ENCODE measurements around the gene KCNK15.
A peak's percentile ranks its signal among the peaks of the same experiment; 100 is the strongest.
"Not testable (repeated sequence)": the region's sequence is repeated elsewhere in the genome, so short reads cannot be mapped to it uniquely, and the experiment has no call there.

KCNK15 gene

GRCh38 chr20:44745598-44746366, at the start of gene KCNK15:
TSS of gene KCNK15 (plus strand) at chr20:44745865. CDS start at chr20:44745911, 46 bp downstream.
- DNase-seq (ENCODE audit: low read depth), result peak; percentile 65

GRCh38 chr20:44696315-44696714, 49.4 kb upstream of the KCNK15 start:
- DNase-seq (ENCODE audit: low read depth), result no peak

DNA sequence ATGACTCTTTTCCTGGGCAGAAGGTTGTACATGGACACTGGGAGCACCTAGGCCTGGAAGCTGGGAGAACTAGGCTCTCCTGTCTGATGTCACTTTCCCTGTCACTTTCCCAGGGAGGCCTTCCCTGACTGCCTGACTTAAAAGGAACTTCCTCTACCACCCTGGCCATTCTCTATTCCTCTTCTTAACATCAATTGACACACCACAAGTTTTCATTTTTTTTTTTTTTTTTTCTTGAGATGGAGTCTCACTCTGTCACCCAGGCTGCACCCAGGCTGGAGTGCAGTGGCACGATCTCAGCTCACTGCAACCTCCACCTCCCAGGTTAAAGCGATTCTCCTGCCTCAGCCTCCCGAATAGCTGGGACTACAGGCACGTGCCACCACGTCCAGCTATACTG, 48.6 kb upstream of the KCNK15 start:
- DNase-seq (ENCODE audit: low read depth), result not testable (repeated sequence)

DNA sequence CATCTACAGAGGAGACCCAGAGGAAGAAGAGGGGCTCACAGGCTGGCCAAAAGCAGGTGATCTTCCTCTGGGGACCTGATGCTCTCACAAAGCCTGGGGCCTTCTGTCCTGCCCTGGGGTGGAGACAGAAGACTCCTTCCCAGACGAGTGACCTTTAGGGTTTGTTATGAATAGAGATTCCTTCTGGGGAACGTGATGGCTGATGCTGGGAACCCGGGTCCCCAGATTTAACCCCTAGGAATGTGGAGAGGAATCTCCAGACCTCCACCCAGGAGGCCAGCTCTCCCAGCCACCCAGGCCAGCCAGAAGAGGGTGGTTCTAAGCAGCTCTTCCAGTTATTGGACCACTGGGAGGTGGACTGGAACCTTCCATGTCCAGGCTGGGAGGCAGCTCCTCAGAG, 47.3 kb upstream of the KCNK15 start:
- no peak for DNase-seq (ENCODE audit: low read depth)

GRCh38 chr20:44700306-44700705, 45.4 kb upstream of the KCNK15 start:
- DNase-seq (ENCODE audit: low read depth), result no peak

GRCh38 chr20:44701118-44701857, 44.4 kb upstream of the KCNK15 start:
- DNase-seq (ENCODE audit: low read depth), result no peak

- no peak for DNase-seq (ENCODE audit: low read depth)
Observed at GRCh38 chr20:44701858-44702256, 43.8 kb upstream of the KCNK15 start.

DNA sequence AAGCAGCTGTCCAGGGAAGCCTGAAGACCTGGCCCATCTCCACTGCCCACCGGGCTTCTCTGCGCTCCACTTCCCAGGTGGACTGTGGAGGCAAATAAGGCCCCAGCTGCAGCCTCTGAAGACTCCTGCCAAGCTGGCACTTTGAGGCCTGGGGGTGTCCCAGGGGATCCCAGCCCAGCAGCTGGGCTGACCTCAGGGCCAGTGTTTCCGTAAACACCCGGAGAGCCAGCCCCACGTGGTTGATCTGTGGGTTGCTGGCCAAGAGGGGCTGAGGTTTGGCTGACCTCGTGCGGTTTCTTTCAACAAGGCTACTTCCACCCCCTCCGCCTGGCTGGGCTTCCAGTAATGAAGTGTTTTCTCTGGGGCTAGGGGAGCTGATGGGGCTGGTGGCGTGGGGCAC, 42.9 kb upstream of the KCNK15 start:
- no peak for DNase-seq (ENCODE audit: low read depth)

- no peak for DNase-seq (ENCODE audit: low read depth)
Observed at GRCh38 chr20:44703183-44703925, 42.3 kb upstream of the KCNK15 start.

- no peak for DNase-seq (ENCODE audit: low read depth)
Observed at GRCh38 chr20:44703956-44704488, 41.6 kb upstream of the KCNK15 start.

DNA sequence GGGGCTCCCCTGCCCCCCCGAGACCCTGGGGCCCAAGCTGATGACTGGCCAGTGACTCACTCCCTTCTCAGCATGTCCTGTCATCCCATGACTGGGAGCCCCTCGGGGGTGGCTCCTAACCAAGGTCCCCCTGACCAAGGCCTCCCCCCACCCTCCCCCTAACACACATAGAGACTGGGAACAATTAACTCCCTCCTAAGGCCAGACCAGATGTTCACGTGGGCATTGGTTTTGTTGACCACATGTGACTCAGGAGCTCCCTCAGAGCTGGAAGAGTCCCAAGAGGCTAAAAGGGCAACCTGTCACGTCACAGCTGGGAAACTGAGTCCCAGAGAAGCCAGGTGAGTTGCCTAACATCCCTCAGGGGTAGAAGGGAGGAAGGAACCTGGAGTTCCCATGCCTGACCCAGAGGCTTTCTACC, 41.1 kb upstream of the KCNK15 start:
- DNase-seq (ENCODE audit: low read depth), result no peak

DNA sequence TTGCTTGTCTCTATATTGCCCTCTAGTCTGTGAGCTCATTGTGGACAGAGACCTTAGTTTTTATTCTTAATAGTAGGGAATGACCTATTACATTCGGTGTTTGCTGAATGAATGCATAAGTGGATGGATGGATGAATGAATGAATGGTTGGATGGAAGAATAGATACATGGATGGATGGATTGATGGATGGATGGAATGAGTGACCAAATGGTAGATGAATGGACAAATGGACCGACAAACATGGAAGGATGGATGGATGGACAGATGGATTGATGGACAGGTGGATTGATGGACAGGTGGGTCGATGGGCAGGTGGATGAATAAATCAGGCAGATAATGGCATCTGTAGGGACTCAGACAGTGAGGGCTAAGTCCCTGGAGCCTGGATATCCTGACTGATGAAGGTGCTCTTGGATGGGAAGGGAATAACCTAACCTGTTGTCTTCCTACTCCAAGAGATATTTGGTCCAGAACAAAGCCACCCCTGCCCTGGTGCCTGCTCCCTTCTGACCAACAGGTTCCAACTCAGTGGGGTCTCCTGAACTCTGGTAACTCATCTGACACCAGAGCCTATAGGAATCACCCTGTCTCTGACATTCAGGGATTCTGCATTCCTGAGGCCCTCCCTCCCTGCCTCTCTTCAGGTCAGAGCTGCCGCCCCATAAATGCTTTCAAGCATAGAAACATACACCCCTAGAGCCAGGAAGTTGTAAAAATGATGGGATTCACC, 40.1 kb upstream of the KCNK15 start:
- no peak for DNase-seq (ENCODE audit: low read depth)

DNA sequence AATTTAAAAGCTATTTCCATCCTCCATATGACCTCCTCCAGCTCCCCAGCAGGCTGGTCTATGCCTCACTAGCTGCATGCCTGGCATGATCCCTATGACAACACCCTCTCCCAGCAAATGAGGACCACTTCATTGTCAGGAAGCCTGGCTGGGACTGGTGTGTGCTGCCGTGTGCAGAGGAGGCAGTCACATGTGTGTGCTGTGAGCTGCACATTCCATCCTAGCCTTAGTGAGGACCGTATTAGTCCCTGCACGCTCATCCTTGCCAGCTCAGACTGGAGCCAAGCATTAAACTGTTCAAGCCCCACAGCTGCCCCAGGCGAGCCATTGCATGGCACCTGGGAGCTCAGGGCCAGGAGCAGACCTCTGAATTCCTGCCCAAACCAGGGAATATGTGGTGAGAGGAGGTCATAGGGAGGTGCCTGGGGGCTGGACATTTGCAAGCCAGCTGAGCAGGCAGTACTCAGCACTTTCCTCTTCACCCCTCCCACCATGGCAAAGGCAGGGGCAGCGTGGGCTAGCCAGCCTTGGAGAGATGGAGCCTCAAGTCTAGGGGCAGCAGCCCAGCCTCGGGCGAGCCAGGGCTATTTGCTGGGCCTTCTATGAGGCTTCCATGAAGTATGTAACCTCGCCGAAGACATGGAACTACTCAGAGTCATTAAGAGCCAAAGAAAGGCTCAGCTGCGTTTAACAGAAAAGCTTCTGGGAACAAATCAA, 39.2 kb upstream of the KCNK15 start:
- no peak for DNase-seq (ENCODE audit: low read depth)

- no peak for DNase-seq (ENCODE audit: low read depth)
Observed at GRCh38 chr20:44707018-44707579, 38.6 kb upstream of the KCNK15 start.

DNA sequence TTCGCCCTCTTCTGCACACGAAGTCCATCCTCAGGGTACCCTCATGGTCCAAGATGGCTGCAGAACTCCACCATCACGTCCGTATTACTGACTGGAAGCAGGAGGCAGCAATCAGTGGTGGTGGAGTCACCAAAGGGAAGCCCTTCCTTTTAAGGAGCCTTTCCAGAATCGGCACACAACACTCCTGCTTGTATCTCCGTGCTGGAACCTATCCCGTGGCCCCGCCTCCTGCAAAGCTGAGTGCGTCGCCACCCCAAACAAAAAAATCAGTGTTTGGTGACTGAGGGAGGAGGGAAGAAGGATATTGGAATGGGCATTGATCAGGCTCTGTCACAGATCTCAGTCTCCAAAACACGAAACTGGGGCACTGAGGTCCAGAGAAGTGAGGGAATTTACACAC, 36.3 kb upstream of the KCNK15 start:
- no peak for DNase-seq (ENCODE audit: low read depth)

DNA sequence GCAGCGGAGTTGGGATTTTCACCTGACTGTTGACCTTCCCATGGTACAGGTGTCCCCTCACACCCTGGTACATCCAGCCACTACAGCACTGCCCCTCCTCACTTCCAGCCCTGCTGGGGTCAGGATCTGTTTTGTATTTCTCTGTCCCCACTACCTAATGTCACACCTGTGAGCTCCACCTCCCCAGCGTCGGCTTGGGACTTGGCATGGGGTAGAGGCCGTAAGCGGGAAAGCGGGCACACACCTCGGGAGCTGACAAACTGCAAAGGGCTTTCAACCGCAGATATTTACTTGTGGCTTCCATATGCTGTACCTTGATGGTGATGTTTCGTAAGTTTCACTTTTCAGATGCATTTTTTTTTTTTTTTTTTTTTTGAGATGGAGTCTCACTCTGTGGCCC, 35.9 kb upstream of the KCNK15 start:
- no peak for DNase-seq (ENCODE audit: low read depth)

GRCh38 chr20:44711237-44711636, 34.4 kb upstream of the KCNK15 start:
- no peak for DNase-seq (ENCODE audit: low read depth)

DNA sequence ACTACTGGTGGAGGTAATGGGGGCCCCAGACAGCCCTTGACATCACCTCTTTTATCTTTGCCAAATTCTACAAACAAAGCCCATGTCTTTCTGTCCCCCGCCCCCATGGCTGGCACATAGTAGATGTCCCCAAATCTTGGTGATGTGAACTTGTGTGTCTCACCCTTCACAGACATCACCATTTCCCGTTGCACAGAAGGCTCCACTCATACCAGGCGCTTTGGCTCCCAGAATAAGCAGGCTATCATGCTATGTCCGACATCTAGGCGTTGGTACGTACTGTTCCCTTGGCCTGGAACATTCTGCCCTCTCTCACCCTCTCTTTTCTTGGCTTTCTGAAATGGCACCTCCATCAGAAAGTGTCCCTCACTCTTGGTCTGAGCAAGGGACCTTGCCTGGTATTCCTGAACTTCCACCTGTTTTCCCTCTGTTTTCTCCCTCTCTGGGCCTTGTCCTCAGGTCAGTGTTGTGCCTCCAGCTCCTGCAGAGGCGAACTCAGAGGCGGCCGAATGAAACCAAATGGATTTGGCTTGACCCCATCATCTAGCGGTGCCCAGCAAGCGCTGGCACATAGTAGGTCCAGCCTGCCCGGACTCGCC, 31.5 kb upstream of the KCNK15 start:
- DNase-seq (ENCODE audit: low read depth), result no peak

- DNase-seq (ENCODE audit: low read depth), result no peak
Observed at GRCh38 chr20:44714701-44715498, 30.8 kb upstream of the KCNK15 start, which contains the start of gene CCN5. TSS of gene CCN5 (plus strand) at chr20:44715369. CDS start at chr20:44715391, 22 bp downstream.
